Measurements from ENCODE around the gene RAB11FIP4. TPM values are rescaled to one million over a fixed set of nuclear protein-coding genes. Genes with fewer than 3 reads are reported as not detected.

RAB11FIP4 gene
- total and polyA plus RNA-seq, 9 of the 15 experiments (the other 6 are each of a cell fraction or from before 2014, with no cell fraction given): 0.62 to 16.6 (median 8.9) TPM

- TF ChIP-seq HDAC8 (tag; IDR thresholded peaks at IDR 0.05) (no peak), ZNF785 (CRISPR knock-in tag; IDR thresholded peaks at IDR 0.05) (no peak), ZNF184 (CRISPR knock-in tag; IDR thresholded peaks at IDR 0.05) (no peak), RB1 (IDR thresholded peaks at IDR 0.05; ENCODE audit: low read depth) (peak; percentile 46; the same call in 1 of the 2 replicates), TCF7 (IDR thresholded peaks at IDR 0.05; ENCODE audit: borderline replicate concordance) (peak; percentile 49; the same call in 1 of the 2 replicates), ZNF347 (CRISPR knock-in tag; IDR thresholded peaks at IDR 0.05; ENCODE audit: low read depth) (no peak), PTRF (tag; IDR thresholded peaks at IDR 0.05) (no peak), CBX3 (IDR thresholded peaks at IDR 0.05; ENCODE audit: borderline replicate concordance in 1 of 2, low read length in 2 of 2) (peak in 1 of 2 experiments; percentile 61; a peak in 2 of 3 replicates), ZNF311 (CRISPR knock-in tag; IDR thresholded peaks at IDR 0.05) (no peak), KDM1A (IDR thresholded peaks at IDR 0.05) (no peak), RNF219 (CRISPR knock-in tag; IDR thresholded peaks at IDR 0.05) (no peak), ZNF436 (CRISPR knock-in tag; IDR thresholded peaks at IDR 0.05) (no peak), EP300 (IDR thresholded peaks at IDR 0.05; ENCODE audit: low read length) (peak; percentile 66), LEF1 (IDR thresholded peaks at IDR 0.05) (no peak), ZNF830 (CRISPR knock-in tag; IDR thresholded peaks at IDR 0.05) (no peak), FOS (IDR thresholded peaks at IDR 0.05; ENCODE audit: extremely low read depth, insufficient read length) (no peak), USF2 (CRISPR knock-in tag; IDR thresholded peaks at IDR 0.05) (no peak), ZBTB17 (CRISPR knock-in tag; IDR thresholded peaks at IDR 0.05) (no peak), RCOR1 (IDR thresholded peaks at IDR 0.05; ENCODE audit: borderline replicate concordance in 1 of 2, low read depth in 2 of 2, low read length in 2 of 2) (peak in 1 of 2 experiments; percentile 42; a peak in 3 of 4 replicates), SRSF1 (IDR thresholded peaks at IDR 0.05; ENCODE audit: low read depth, low read length) (no peak), NR1H2 (CRISPR knock-in tag; IDR thresholded peaks at IDR 0.05) (no peak), PCBP1 (IDR thresholded peaks at IDR 0.05; ENCODE audit: low read depth, low read length, poor library complexity, severe bottlenecking) (peak; percentile 87), MAFG (tag; conservative IDR thresholded peaks at IDR 0.05) (no peak), NFXL1 (CRISPR knock-in tag; IDR thresholded peaks at IDR 0.05) (no peak)
Measured at GRCh38 chr17:31549525-31550388, 158.3 kb downstream of the RAB11FIP4 start (continued).

All from K562 (cell line).